Tibial artery (tissue), 4 donors: ENCODE measurements around the gene MDFI.

Experiments
- DNase-seq, 2 donors: peaks; one replicate each; pipeline ENCODE4 v3.0.0-alpha.2; 2019
- H3K27ac ChIP-seq, 2 donors: fragments of 200-600 bp; sonication (generic) in 1 of 2; 1 replicate in 1 of 2; 2 replicates in 1 of 2; pipeline ENCODE4 v1.5.1; 2018 to 2019; ENCODE audit warnings: mild to moderate bottlenecking in 1 of 2
- H3K27me3 ChIP-seq, 2 donors: fragments of 200-600 bp; sonication (generic) in 1 of 2; one replicate each; pipeline versions ENCODE4 v1.5.1 to v1.6.0; 2016 to 2019
- H3K36me3 ChIP-seq, 3 donors: fragments of 200-600 bp; sonication (generic) in 2 of 3; one replicate each; pipeline ENCODE4 v1.5.1; 2016 to 2019; ENCODE audit warnings: mild to moderate bottlenecking in 2 of 3
- H3K4me1 ChIP-seq, 4 donors: fragments of 200-600 bp; sonication (generic) in 2 of 4; 1 replicate in 3 of 4; 2 replicates in 1 of 4; pipeline ENCODE4 v1.5.1; 2016 to 2019
- H3K4me3 ChIP-seq, 2 donors: fragments of 200-600 bp; sonication (generic) in 1 of 2; 1 replicate in 1 of 2; 2 replicates in 1 of 2; pipeline ENCODE4 v1.5.1; 2018 to 2019; ENCODE audit warnings: mild to moderate bottlenecking in 2 of 2
- H3K9me3 ChIP-seq, 3 donors: fragments of 200-600 bp; sonication (generic) in 1 of 3; one replicate each; pipeline ENCODE4 v1.5.1; 2016 to 2019
- intact Hi-C: fragments of 100-400 bp; cut with DNase I; formaldehyde crosslinking; loops from one replicate; pipeline ENCODE4 v1.15.0; 2023; ENCODE audit warnings: low total_unique reads
- TF ChIP-seq, protein P1 (sequence below), 2 experiments: fragments of 200-600 bp in 1 of 2; fragments of 450-650 bp in 1 of 2; IDR thresholded peaks; one replicate each; pipeline ENCODE4 v1.5.1; 2017 to 2019; ENCODE audit warnings: antibody characterized with exemption in 2 of 2, mild to moderate bottlenecking in 1 of 2, moderate library complexity in 1 of 2

Gene MDFI

DNA sequence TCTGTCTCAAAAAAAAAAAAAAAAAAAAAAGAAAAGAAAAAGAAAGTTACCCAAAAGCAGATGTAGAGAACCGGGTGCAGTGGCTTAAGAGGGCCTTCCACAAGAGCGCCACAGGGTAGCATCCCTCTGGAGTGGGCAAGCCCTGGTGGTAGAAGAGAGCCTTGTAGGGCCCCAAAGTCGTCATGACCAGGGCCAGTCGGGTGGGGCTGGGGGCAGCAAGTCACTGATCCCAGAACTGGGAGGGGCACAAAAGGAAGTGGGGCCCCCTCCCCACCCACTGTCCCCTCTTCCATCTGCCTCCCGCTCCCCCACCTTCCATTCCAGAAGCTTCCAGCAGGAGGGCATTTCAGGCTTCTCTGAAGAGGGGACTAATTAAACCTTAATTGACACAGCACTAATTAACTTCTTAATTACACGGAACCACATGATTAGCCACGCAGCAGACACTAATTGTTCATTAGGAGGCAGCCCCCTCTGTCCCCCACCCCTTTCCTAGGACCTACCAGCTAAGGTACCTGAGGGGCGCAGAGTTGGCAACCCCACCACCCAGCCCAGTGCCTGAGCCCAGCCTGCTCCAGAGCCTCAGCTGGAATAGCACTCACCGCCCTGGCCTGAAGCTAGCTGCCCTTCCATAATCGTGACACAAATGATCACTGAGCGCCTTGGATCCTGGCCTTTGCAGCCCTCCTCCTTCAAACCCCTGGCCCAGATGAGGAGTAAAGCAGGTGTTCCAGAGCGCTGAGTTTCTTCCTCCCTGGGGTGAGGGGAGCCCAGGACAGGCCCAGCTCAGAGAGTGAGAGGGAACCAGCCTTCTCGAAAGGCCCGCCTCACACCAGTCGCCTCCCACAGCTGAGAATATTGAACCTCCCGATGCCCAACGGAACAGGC is 34.8 kb downstream of the MDFI start:
- H3K27me3 ChIP-seq, result peaks cover 0 to 5% of the 10 kb centered on the region in 2 donors
- no peak for DNase-seq
- H3K4me1 ChIP-seq, result no peaks in the 10 kb centered on the region
- TF ChIP-seq, protein P1, sequence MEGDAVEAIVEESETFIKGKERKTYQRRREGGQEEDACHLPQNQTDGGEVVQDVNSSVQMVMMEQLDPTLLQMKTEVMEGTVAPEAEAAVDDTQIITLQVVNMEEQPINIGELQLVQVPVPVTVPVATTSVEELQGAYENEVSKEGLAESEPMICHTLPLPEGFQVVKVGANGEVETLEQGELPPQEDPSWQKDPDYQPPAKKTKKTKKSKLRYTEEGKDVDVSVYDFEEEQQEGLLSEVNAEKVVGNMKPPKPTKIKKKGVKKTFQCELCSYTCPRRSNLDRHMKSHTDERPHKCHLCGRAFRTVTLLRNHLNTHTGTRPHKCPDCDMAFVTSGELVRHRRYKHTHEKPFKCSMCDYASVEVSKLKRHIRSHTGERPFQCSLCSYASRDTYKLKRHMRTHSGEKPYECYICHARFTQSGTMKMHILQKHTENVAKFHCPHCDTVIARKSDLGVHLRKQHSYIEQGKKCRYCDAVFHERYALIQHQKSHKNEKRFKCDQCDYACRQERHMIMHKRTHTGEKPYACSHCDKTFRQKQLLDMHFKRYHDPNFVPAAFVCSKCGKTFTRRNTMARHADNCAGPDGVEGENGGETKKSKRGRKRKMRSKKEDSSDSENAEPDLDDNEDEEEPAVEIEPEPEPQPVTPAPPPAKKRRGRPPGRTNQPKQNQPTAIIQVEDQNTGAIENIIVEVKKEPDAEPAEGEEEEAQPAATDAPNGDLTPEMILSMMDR (IDR thresholded peaks at IDR 0.05), result no peak
- H3K4me3 ChIP-seq, result no peak overlapping the region
- H3K9me3 ChIP-seq, result no peaks in the 10 kb centered on the region
- H3K36me3 ChIP-seq, result no peaks in the 10 kb centered on the region
- intact Hi-C loops, result no loop called here
- H3K27ac ChIP-seq, result no peak overlapping the region

DNA sequence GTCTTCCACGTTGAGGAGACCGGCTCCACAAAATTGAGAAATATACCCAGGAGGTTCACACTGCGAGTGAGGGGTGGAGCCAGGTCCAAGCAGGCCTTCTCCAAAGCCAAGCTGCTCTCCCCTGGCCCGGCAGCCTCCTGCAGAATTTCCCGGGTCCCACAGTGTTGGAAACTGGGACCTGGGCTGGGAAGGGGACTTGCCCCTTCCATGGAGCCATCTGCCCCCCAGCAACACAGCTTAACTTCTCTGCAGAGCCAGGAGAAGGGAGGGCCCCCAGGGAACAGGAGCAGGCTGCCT is 35.4 kb downstream of the MDFI start:
- Histone ChIP-seq H3K36me3 (no peaks in the 10 kb centered on the region), H3K9me3 (no peaks in the 10 kb centered on the region), H3K27me3 (peaks cover 0 to 5% of the 10 kb centered on the region in 2 donors), H3K4me3 (no peak overlapping the region), H3K4me1 (no peaks in the 10 kb centered on the region), H3K27ac (no peak overlapping the region)
- no peak for DNase-seq
- TF ChIP-seq, protein P1 (IDR thresholded peaks at IDR 0.05), result no peak
- intact Hi-C loops, result no loop called here

DNA sequence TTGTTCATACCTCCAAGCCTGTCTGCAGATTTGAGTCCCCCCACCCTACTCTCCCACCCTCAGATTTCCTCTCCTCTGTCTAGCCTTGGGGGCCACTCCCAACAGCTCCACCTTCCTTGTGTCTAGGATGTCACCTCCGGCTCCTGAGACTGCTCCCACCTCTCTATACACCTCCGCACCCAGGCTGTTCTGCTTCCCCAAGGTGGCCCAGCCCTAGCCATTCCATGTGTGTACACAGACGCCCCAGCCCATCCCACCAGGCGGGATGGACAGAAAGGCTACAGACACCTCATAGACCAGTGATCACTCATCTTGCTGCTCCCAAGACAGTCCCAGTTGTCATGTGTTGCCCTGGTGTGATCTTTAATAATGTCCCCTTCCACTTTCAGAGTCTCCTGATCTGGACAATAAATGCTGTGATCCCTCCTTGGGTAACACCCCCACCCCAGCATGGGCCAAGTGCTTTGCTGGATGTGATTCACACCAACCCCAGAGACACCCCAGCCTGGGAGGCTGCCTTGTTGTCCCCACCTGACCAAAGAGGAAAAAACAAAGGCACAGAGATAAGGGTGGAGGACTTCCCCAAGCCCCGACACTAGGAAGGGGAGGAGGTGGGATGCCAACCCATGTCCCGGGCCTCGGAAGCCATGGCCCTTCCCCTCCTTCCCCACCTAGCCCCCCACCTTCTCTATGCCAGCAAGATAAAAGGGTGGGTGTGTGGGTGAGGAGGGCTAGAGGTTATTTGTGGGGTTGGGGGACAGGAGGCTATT is 36.1 kb downstream of the MDFI start:
- Histone ChIP-seq H3K9me3 (no peaks in the 10 kb centered on the region), H3K4me3 (no peak overlapping the region), H3K4me1 (no peaks in the 10 kb centered on the region), H3K27ac (no peak overlapping the region), H3K36me3 (no peaks in the 10 kb centered on the region), H3K27me3 (peaks cover 0 to 5% of the 10 kb centered on the region in 2 donors)
- TF ChIP-seq, protein P1 (IDR thresholded peaks at IDR 0.05), result no peak
- intact Hi-C loops, result no loop called here
- peak in 1 of 2 donors; percentile 27 for DNase-seq

DNA sequence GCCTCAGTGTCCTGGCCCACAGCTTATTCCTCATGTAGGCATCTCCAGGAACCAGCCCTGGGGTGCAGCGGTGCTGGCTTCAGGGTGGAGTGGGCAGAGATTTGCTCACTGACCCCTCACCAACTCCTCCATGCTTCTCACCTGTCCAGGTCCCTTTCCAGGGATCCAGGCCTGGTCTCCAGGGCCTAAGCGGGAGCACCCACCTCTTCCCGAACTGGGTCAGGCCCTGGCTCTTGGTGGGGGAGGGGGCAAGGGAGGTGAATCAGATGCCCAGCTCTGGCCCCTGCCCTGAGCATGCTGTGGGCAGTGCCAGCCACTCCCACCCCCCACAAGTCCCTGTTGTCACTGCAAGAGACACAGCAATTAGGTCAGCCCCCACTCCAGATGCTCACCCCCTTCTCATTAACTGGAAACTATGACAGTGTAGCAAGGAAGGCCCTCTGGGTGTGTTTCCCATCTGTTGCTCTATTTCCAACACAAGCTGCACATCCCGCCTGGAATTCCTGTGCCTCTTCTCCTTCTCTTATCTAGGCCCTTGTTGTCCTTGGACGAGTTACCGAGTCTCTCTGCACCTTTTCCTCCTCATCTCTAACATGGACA is 37.0 kb downstream of the MDFI start:
- H3K4me3 ChIP-seq, result no peak overlapping the region
- peaks cover 0 to 5% of the 10 kb centered on the region in 2 donors for H3K27me3 ChIP-seq
- H3K27ac ChIP-seq, result no peak overlapping the region
- H3K4me1 ChIP-seq, result no peaks in the 10 kb centered on the region
- peak in 1 of 2 donors; percentile 31 for DNase-seq
- no peaks in the 10 kb centered on the region for H3K9me3 ChIP-seq
- intact Hi-C loops, result no loop called here
- H3K36me3 ChIP-seq, result no peaks in the 10 kb centered on the region
- TF ChIP-seq, protein P1 (IDR thresholded peaks at IDR 0.05), result no peak

DNA sequence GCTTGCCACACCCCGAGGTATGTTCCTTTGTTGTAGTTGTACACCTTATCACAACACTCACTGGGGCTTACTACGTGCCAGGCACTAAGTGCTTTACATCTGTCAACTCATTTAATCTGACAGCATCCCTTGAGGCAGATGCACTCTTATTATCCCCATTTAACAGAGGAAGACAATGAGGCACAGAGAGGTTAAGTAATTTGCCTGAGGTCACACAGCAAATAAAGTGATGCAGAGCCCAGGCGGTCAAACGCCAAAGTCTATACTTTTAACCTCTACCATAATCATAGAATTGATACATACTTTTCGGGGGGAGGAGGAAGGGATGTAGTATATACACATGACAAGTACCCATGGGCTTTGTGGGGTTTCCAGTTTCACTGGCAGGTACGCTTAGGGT is 37.7 kb downstream of the MDFI start:
- H3K27ac ChIP-seq, result no peak overlapping the region
- intact Hi-C loops, result no loop called here
- H3K4me1 ChIP-seq, result no peaks in the 10 kb centered on the region
- TF ChIP-seq, protein P1 (IDR thresholded peaks at IDR 0.05), result no peak
- H3K27me3 ChIP-seq, result peaks cover 0 to 5% of the 10 kb centered on the region in 2 donors
- H3K9me3 ChIP-seq, result no peaks in the 10 kb centered on the region
- H3K36me3 ChIP-seq, result no peaks in the 10 kb centered on the region
- no peak overlapping the region for H3K4me3 ChIP-seq
- peak in 1 of 2 donors; percentile 13 for DNase-seq
